Gastrocnemius medialis (tissue), 4 donors: ENCODE measurements around the gene NRN1L. TPM values are rescaled to one million over a fixed set of nuclear protein-coding genes. Genes with fewer than 3 reads are reported as not detected.

Experiments used
- ATAC-seq, 2 donors: fragments of 150-250 bp; one replicate each; pipeline ENCODE4 v1.9.1; 2016
- DNase-seq, 2 donors: peaks; one replicate each; pipeline ENCODE4 v3.0.0-alpha.2; 2019
- H3K27ac ChIP-seq, 4 donors: fragments of 200-600 bp; sonication (generic); 1 replicate in 1 of 4; 2 replicates in 3 of 4; pipeline ENCODE4 v1.5.1; 2016 to 2018; ENCODE audit warnings: mild to moderate bottlenecking in 2 of 4, moderate library complexity in 1 of 4
- H3K27me3 ChIP-seq, 3 donors: fragments of 200-600 bp; sonication (generic) in 2 of 3; 1 replicate in 1 of 3; 2 replicates in 2 of 3; pipeline versions ENCODE4 v1.5.1 to v1.6.0; 2016 to 2019; ENCODE audit warnings: mild to moderate bottlenecking in 1 of 3, moderate library complexity in 1 of 3
- H3K36me3 ChIP-seq, 2 donors: fragments of 200-600 bp; sonication (generic) in 1 of 2; one replicate each; pipeline ENCODE4 v1.5.1; 2017 to 2018
- H3K4me1 ChIP-seq, 2 donors: fragments of 200-600 bp; sonication (generic) in 1 of 2; one replicate each; pipeline ENCODE4 v1.5.1; 2016 to 2017; ENCODE audit warnings: mild to moderate bottlenecking in 2 of 2
- H3K4me3 ChIP-seq, 4 donors: fragments of 200-600 bp; sonication (generic) in 3 of 4; 1 replicate in 1 of 4; 2 replicates in 3 of 4; pipeline ENCODE4 v1.5.1; 2016 to 2019; ENCODE audit warnings: mild to moderate bottlenecking in 2 of 4
- H3K9me3 ChIP-seq, 3 donors: fragments of 200-600 bp; sonication (generic) in 2 of 3; 1 replicate in 1 of 3; 2 replicates in 2 of 3; pipeline ENCODE4 v1.5.1; 2016 to 2019
- POLR2A ChIP-seq, 2 donors: fragments of 450-650 bp; IDR thresholded peaks; one replicate each; pipeline ENCODE4 v1.6.1; 2017; ENCODE audit warnings: antibody characterized with exemption in 2 of 2, mild to moderate bottlenecking in 2 of 2, moderate library complexity in 2 of 2
- in situ Hi-C, 4 donors: fragments of 200-750 bp; cut with MboI; loops; one replicate each; pipeline versions ENCODE4 v1.15.0 to v1.8.0; 2017; ENCODE audit warnings: low sequenced_read_pairs in 4 of 4
- intact Hi-C: fragments of 100-400 bp; cut with DNase I; formaldehyde crosslinking; loops from one replicate; pipeline ENCODE4 v1.15.1; 2023; ENCODE audit warnings: low total_unique reads
- total RNA-seq, 4 donors: library from RNA; depleted of rRNA; stranded (reverse); fragments of >200 nt; gene quantifications; one replicate each; pipeline versions ENCODE4 v1.1.0 to v1.2.3, GENCODE V29; 2016
- TF ChIP-seq, protein P1 (sequence below), 5 experiments: fragments of 450-650 bp in 3 of 5; fragments of 200-600 bp in 2 of 5; sonication (generic) in 2 of 5; IDR thresholded peaks in 4 of 5; conservative IDR thresholded peaks in 1 of 5; 1 replicate in 4 of 5; 2 replicates in 1 of 5; pipeline ENCODE4 v1.5.1; 2016 to 2019; ENCODE audit warnings: antibody characterized with exemption in 5 of 5, mild to moderate bottlenecking in 3 of 5, moderate library complexity in 3 of 5

The NRN1L gene
- total RNA-seq, 4 donors from 2014 or later, result 0.87 to 2.8 (median 1.1) TPM; not detected in 1

DNA sequence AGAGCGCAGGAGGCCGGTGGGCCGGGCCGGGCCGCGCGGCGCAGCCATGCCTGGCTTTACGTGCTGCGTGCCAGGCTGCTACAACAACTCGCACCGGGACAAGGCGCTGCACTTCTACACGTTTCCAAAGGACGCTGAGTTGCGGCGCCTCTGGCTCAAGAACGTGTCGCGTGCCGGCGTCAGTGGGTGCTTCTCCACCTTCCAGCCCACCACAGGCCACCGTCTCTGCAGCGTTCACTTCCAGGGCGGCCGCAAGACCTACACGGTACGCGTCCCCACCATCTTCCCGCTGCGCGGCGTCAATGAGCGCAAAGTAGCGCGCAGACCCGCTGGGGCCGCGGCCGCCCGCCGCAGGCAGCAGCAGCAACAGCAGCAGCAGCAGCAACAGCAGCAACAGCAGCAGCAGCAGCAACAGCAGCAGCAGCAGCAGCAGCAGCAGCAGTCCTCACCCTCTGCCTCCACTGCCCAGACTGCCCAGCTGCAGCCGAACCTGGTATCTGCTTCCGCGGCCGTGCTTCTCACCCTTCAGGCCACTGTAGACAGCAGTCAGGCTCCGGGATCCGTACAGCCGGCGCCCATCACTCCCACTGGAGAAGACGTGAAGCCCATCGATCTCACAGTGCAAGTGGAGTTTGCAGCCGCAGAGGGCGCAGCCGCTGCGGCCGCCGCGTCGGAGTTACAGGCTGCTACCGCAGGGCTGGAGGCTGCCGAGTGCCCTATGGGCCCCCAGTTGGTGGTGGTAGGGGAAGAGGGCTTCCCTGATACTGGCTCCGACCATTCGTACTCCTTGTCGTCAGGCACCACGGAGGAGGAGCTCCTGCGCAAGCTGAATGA is 42.0 kb upstream of the NRN1L start:
- TF ChIP-seq, protein P1, sequence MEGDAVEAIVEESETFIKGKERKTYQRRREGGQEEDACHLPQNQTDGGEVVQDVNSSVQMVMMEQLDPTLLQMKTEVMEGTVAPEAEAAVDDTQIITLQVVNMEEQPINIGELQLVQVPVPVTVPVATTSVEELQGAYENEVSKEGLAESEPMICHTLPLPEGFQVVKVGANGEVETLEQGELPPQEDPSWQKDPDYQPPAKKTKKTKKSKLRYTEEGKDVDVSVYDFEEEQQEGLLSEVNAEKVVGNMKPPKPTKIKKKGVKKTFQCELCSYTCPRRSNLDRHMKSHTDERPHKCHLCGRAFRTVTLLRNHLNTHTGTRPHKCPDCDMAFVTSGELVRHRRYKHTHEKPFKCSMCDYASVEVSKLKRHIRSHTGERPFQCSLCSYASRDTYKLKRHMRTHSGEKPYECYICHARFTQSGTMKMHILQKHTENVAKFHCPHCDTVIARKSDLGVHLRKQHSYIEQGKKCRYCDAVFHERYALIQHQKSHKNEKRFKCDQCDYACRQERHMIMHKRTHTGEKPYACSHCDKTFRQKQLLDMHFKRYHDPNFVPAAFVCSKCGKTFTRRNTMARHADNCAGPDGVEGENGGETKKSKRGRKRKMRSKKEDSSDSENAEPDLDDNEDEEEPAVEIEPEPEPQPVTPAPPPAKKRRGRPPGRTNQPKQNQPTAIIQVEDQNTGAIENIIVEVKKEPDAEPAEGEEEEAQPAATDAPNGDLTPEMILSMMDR (IDR thresholded peaks at IDR 0.05 in 4 of 5, conservative IDR thresholded peaks at IDR 0.05 in 1 of 5), result no peak
- TF ChIP-seq POLR2A (IDR thresholded peaks at IDR 0.05), result peak in 1 of 2 donors; percentile 23
- intact Hi-C loops (loop anchor here (1.0 to 10.0 kb wide), 3 partner anchors 21 to 278 kb away; partner anchors contain the start of gene CTCF), in situ Hi-C loops (no loop called here)
- Histone ChIP-seq H3K9me3 (no peaks in the 10 kb centered on the region), H3K27ac (peak overlapping the region; percentile 98 to 100 (median 99)), H3K4me3 (peak overlapping the region; percentile 76 to 95 (median 78)), H3K27me3 (no peaks in the 10 kb centered on the region), H3K4me1 (peaks cover 40 to 48% of the 10 kb centered on the region in 2 donors), H3K36me3 (no peaks in the 10 kb centered on the region)
- DNase-seq, result peak; percentile 24 to 56
- ATAC-seq, result peak; percentile 20 to 24

GRCh38 chr16:67843343-67843765 is 41.3 kb upstream of the NRN1L start:
- no peaks in the 10 kb centered on the region for H3K27me3 ChIP-seq
- no peaks in the 10 kb centered on the region for H3K36me3 ChIP-seq
- intact Hi-C loops (loop anchor here (5.0 to 10.0 kb wide), 2 partner anchors 84 to 279 kb away; partner anchors contain the start of gene CTCF), in situ Hi-C loops (no loop called here)
- H3K4me3 ChIP-seq, result peak overlapping the region; percentile 76 to 95 (median 78)
- TF ChIP-seq, protein P1 (IDR thresholded peaks at IDR 0.05 in 4 of 5, conservative IDR thresholded peaks at IDR 0.05 in 1 of 5), result no peak
- TF ChIP-seq POLR2A (IDR thresholded peaks at IDR 0.05), result no peak
- H3K4me1 ChIP-seq, result peaks cover 46 to 54% of the 10 kb centered on the region in 2 donors
- ATAC-seq (no peak), DNase-seq (no peak)
- peak overlapping the region; percentile 98 to 100 (median 99) for H3K27ac ChIP-seq
- no peaks in the 10 kb centered on the region for H3K9me3 ChIP-seq

DNA sequence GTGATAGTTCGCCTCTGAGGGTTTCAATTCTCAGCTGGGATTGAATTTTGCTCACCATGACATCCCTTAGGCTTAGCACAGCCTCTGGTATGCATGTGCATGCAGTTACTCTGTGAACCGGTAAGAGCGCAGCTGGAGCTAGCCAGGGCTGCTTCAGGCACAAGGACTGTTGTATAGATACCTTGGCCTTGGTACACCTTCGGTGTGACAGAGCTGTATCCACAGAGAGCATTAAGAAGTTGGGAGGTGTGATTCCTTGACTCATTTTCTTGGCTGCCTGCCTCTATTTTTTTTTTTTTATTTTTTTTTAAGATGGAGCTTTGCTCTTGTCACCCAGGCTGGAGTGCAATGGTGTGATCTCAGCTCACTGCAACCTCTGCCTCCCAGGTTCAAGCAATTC is 40.2 kb upstream of the NRN1L start:
- intact Hi-C loops, result loop anchor here (5.0 to 10.0 kb wide), 2 partner anchors 83 to 280 kb away; partner anchors contain the start of gene CTCF
- ATAC-seq, result no peak
- no peaks in the 10 kb centered on the region for H3K36me3 ChIP-seq
- in situ Hi-C loops, result no loop called here
- TF ChIP-seq, protein P1 (IDR thresholded peaks at IDR 0.05 in 4 of 5, conservative IDR thresholded peaks at IDR 0.05 in 1 of 5), result peak in 1 of 5 experiments; percentile 20
- TF ChIP-seq POLR2A (IDR thresholded peaks at IDR 0.05), result no peak
- H3K4me3 ChIP-seq, result peak overlapping the region; percentile 32 to 79 (median 77)
- no peaks in the 10 kb centered on the region for H3K9me3 ChIP-seq
- no peak for DNase-seq
- H3K27me3 ChIP-seq, result no peaks in the 10 kb centered on the region
- peak overlapping the region; percentile 98 to 100 (median 99) for H3K27ac ChIP-seq
- H3K4me1 ChIP-seq, result peaks cover 51 to 60% of the 10 kb centered on the region in 2 donors

- intact Hi-C loops (loop anchor here (2.0 to 10.0 kb wide), 2 partner anchors 39 to 281 kb away; partner anchors contain the start of genes CTCF, RANBP10 and TSNAXIP1), in situ Hi-C loops (no loop called here)
- H3K9me3 ChIP-seq, result no peaks in the 10 kb centered on the region
- TF ChIP-seq, protein P1 (IDR thresholded peaks at IDR 0.05 in 4 of 5, conservative IDR thresholded peaks at IDR 0.05 in 1 of 5), result no peak
- no peak for TF ChIP-seq POLR2A (IDR thresholded peaks at IDR 0.05)
- H3K4me1 ChIP-seq, result peaks cover 51 to 60% of the 10 kb centered on the region in 2 donors
- peak overlapping the region; percentile 98 to 100 (median 99) for H3K27ac ChIP-seq
- H3K27me3 ChIP-seq, result no peaks in the 10 kb centered on the region
- H3K4me3 ChIP-seq, result peak overlapping the region; percentile 80 to 99 (median 94)
- ATAC-seq, result no peak
- no peak for DNase-seq
- no peaks in the 10 kb centered on the region for H3K36me3 ChIP-seq
These were observed 39.2 kb upstream of the NRN1L start for GRCh38 chr16:67845291-67846062.
